OCI-M2 (cell line): ENCODE measurements around the gene DIP2C.

Source experiments
- DNase-seq: peaks from one replicate; lab custom pipeline; 2025; ENCODE audit not compliant: unreplicated experiment; lab: John Stamatoyannopoulos, UW

Gene DIP2C

GRCh38 chr10:506451-507354 is 182.8 kb downstream of the DIP2C start:
- no peak for DNase-seq

GRCh38 chr10:505419-505818 is 184.0 kb downstream of the DIP2C start:
- no peak for DNase-seq

DNA sequence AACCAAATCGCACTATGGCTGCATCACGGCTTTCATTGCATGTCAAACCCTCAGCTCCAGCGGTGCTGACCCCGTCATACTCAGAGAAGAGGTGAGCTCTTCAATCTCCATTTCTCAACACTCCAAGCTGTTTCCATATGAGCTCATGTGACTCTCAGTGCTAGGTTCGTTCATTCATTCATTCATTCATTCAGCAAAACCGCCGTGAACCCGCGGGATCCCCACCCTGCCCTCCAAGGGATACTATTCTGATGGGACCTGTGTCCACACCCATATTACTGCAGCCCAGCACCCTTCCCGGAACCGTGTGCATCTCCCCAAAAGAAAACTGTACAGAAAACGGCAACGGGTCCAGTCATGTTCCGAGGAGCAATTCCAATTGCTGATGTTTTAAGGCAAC is 184.7 kb downstream of the DIP2C start:
- no peak for DNase-seq

GRCh38 chr10:504121-504611 is 185.3 kb downstream of the DIP2C start:
- DNase-seq, result no peak

DNA sequence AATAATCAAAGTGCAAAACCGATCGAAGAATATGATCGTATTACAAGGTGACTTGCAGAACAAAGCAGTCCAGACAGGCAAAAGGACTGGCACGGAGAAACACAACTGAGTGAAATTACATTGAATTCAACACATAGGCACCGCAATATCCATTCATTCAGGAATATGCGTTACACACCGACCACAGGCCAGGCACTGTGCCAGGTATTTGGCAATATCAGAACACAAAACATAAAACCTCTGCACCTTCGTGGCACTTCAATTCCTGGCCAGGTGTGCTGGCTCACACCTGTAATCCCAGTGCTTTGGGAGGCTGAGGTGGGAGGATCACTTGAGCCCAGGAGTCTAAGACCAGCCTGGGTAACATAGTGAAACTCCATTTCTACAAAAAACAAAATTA is 187.9 kb downstream of the DIP2C start:
- DNase-seq, result no peak

DNA sequence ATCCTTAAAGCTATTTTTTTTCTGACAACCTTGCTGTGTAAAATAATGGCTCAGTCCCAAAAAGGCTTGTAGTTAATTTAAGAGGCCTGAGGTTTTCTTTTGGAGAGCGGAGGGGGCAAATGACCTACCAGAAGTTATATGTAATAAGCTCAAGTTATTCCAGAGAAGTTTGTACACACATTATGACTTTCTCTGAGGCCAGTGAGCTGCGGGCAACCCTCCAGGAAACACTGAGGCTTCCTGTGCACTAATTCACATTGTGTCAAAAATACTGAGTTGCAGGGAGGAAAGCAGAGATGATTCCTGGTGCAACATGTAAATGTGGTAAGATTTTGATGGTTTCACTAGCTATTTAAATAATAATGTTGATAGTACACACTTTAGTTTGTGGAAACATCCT is 188.6 kb downstream of the DIP2C start:
- no peak for DNase-seq

DNA sequence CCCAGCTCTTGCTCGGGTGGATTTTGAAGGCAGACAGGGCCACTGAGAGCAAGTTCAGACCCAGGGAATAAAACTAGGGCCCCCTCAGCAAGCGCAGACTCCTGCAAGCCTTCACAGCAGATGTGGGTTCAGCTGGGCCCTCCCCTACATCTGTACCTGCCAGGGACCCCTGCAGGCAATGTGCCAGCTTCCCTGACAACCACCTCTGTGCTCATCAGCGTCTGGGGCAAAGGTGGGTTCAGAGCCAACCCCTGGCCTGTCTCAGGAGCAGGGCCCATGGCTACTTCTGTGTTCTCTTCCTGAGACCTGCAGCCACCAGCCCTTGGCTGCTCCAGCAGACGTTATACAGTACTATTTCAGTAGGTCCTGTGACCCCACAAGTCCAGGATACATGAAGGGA is 189.5 kb downstream of the DIP2C start:
- DNase-seq, result no peak

DNA sequence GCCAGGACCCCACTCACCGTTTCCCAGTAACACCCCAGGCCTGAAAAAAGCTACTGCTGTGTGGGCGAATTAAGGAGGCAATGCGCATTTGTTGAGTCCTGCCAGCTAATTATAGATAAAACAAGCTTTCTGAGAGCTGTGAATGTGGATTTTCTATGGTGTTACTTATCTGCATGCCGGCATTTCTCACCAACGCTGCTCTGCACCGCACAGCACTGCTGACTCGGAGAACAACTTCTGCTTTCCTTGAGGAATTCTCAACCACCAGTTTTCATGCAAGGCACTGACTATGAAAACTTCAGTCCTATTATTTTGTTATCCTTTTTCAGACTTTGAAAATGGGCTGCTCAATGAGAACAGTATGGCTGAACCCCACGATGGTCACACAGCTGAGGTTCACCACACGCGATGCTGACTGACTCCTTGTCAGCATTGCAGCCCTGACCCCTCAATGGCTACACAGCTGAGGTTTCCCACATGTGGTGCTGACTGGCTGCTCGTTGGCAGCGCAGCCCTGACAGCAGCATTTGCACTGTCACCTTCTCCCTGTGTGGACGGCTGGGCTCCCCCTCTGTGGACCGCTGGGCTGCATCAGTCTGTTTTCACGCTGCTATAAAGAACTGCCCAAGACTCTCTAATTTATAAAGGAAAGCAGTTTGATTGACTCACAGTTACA is 190.6 kb downstream of the DIP2C start:
- DNase-seq, result no peak

- no peak for DNase-seq
Observed at GRCh38 chr10:497898-498451, 191.5 kb downstream of the DIP2C start.

DNA sequence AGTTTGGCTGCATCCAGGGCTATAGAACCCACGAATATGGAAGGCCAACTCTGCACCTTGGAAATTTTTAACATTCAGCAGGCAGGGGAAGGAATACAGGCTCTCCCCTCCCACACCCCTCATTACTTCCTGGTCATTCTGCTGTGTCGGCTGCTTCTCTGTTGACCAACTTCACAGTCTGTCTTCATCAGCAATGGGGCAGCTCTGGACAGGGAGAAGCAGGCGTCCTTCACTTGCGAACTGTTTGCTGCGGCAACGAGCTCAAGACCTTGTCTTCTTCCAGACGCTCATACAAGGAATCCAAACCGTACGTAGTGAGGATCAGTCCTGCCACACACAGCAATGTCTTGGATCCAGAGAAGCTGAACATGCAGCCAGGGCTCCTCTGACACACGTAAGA is 192.2 kb downstream of the DIP2C start:
- DNase-seq, result no peak

DNA sequence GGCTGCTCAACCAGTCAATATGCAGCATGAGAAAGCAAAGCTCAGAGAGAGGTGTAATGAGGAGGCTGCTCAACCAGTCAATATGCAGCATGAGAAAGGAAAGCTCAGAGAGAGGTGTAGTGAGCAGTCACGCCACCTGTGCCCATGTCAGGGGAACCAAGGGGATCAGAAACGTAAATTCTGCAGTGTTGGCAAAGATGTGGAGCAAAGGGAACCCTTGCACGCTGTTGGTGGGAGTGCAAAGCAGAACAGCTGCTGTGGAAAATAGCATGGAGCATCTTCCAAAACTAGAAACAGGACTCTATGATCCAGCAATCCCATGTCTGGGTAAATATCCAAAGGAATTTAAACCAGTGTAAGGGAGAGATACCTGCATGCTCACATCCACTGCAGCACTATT is 194.9 kb downstream of the DIP2C start:
- no peak for DNase-seq

DNA sequence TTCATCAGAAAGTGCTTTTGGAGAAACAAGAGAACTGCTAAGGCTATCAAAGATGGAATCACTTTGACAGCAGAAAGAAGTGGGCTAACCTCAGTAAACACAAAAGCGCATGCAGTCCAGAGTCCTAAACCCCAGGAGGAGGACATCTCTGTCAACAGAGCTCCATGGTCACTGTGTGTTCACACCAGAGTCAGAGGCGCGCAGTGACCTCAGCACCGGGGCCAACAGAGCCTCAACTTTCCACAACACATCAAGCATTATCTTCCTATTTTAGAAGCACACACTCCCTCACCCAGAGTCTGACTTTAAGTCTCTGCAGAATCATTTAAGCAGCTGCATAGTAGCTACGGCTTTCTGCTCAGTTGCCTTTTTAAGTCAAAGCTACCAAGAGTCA is 195.3 kb downstream of the DIP2C start:
- no peak for DNase-seq

DNA sequence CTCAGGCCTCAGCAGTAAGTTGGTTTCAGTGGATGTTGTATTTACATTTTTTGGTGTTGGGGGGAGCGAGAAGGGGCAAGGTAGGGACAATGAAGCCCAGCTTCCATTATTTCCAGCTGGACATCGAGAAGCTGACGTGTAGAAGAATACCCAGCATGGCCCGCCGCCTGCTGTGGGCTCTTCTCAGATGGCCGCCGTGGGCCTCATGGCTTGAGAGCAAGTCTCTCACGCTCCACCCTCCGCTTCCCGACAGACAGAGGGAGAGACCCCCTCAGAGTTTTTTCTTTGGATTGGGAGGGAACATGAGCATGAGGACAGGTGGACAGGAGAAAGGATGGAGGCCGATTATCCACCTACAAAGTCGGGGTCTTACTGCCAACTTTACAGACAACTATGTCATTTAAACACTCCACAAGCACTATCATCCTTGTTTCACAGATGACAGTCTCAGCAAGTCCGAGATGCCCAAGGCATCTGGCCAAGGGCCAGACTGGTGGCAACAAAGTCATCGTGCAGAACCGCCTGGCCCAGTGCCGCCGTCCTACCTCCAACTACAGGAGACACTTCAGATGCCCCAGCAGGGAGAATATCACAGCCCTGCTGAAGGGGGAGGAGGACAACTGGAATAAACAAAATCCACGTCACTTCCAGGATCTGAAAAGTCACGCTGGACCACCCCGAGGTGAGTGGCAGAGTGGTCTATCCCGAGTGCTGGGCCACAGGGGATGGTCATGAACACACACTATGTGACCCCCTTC is 195.9 kb downstream of the DIP2C start:
- no peak for DNase-seq

- no peak for DNase-seq
Observed at GRCh38 chr10:492836-493235, 196.6 kb downstream of the DIP2C start.

- no peak for DNase-seq
Observed at GRCh38 chr10:491667-492424, 197.6 kb downstream of the DIP2C start.

DNA sequence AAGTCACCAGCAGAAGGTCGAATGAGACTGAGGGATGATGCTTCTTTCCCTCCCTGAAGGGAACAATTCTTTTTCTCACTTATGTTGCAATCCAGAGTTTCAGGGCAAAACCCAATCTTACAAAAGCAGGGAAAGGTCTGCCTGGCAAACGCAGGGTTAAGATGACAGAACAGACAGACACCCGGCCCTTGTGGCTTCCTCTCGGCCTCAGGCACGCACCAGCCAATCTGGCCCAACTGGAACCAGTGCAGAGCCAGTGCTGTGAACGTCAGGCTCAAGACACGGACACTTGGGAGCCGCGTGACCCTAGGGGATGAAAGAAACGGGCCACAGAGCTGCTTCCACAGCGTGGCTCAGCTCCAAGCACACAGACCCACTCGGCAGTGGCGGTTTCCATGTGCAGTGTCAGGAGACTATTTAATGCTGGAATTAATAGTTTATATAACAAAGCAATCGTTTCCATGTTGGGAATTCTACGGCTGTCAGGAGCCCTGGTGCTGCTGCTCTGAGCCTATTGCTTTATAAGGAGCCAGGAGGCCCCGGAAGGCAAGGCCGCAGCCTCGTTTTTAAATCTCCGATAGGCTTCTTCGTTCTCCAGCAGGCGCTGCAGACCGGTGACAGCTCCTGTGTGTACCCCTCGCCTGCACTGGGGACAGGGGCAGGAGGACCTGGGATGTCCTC is 198.4 kb downstream of the DIP2C start:
- no peak for DNase-seq

DNA sequence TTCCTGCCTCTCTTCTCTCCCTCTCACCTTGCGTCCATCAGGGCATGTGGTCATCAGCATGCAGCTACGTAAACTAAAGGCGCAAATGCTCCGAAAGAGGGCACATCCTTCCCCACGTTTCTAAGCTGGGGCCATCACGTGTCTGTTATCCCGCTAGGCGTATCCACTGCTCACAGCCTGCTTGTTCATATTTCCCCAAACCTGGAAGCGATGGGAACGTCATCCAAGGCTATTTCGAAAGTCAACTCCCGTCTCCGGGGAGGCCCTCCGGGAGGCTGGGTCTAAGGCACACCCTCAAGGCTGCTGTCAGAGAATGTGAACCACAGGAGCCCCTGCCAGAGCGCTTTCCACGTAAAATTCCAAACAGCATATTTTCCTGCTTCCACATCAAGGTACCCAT is 199.2 kb downstream of the DIP2C start:
- DNase-seq, result no peak

GRCh38 chr10:489330-489729 is 200.1 kb downstream of the DIP2C start:
- no peak for DNase-seq

DNA sequence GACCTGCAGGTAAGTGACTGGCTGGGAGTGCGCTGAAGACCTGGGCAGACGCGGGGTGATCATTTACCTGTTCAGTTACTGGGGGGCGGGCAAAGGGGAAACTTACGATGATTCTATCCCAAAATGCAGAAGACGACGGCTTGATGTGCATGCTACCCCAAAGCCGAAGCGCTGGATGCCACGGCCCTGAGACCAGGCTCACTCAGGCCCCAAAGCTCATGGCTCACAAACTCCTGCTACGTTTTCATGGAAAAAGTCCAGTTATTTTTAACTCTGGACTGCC is 200.6 kb downstream of the DIP2C start:
- DNase-seq, result no peak
